ENCODE results near the gene SLC6A8.

DNA sequence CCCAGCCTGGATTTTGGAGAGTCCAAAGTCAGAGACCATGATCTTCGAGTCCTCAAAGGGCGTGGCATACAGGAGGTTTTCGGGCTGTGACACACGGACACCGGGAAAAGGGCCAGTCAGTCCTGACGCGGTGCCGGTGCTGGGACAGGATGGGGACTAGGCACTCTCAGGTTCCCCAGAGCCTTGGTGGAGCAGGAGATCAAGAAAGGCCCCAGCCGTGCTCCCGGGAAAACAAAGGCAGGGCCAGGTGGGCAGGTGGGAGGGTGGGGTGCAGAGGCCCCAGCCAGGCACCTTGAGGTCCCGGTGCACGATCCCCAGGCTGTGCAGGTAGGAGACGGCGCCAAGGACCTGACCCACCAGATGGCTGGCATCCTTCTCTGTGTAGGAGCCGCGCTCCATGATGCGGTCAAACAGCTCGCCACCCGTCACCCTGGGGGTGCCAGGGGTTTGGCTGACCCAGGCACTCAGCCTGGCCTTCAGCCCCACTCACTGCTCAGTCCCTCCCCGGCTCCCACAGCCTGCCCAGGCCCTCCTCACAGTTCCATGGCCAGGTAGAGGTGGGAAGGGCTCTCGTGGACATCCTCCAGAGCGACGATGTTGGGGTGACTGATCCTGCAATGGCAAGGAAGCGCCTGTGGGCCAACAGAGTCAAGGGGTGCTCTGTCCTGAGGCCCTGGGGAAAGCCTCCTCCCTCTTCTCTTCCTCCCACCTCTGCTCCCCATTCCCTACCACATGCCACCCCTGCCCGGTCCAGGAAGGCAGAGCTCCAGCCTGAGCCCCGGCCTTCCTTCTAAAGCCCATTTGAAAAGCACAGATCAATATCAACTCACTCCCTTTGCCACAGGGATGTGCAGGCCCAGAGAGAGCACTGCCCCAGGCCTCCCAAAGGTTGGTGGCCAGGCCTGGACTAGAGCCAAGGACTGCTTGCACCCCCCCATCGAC is 15.9 kb upstream of the SLC6A8 start:
- TF ChIP-seq, protein P1, sequence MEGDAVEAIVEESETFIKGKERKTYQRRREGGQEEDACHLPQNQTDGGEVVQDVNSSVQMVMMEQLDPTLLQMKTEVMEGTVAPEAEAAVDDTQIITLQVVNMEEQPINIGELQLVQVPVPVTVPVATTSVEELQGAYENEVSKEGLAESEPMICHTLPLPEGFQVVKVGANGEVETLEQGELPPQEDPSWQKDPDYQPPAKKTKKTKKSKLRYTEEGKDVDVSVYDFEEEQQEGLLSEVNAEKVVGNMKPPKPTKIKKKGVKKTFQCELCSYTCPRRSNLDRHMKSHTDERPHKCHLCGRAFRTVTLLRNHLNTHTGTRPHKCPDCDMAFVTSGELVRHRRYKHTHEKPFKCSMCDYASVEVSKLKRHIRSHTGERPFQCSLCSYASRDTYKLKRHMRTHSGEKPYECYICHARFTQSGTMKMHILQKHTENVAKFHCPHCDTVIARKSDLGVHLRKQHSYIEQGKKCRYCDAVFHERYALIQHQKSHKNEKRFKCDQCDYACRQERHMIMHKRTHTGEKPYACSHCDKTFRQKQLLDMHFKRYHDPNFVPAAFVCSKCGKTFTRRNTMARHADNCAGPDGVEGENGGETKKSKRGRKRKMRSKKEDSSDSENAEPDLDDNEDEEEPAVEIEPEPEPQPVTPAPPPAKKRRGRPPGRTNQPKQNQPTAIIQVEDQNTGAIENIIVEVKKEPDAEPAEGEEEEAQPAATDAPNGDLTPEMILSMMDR (IDR thresholded peaks at IDR 0.05; ENCODE audit: borderline replicate concordance, extremely low read depth, low read length, poor library complexity, severe bottlenecking), result no peak
- no peak for TF ChIP-seq EZH2 (IDR thresholded peaks at IDR 0.05; ENCODE audit: borderline replicate concordance, low read depth, low read length, severe bottlenecking)

All from DND-41 (cell line).